ENCODE measurements around the gene ITPR1. TPM values are rescaled to one million over a fixed set of nuclear protein-coding genes. Genes with fewer than 3 reads are reported as not detected.
A peak's percentile ranks its signal among the peaks of the same experiment; 100 is the strongest.

ITPR1 gene
- total RNA-seq, 2 experiments from 2014 or later = 74.3 to 76.2 TPM

GRCh38 chr3:4805662-4806061, 312.5 kb downstream of the ITPR1 start:
- ATAC-seq (ENCODE audit: low read depth) (no peak), DNase-seq (no peak)
- POLR2A ChIA-PET = no interaction called here
- Mint-ChIP-seq H3K27ac (no peak overlapping the region), H3K4me1 (peaks cover 26% of the 10 kb centered on the region), H3K36me3 (peaks cover 82% of the 10 kb centered on the region), H3K4me3 (no peak overlapping the region), H3K27me3 (no peaks in the 10 kb centered on the region), H3K9me3 (peaks cover 7% of the 10 kb centered on the region)

DNA sequence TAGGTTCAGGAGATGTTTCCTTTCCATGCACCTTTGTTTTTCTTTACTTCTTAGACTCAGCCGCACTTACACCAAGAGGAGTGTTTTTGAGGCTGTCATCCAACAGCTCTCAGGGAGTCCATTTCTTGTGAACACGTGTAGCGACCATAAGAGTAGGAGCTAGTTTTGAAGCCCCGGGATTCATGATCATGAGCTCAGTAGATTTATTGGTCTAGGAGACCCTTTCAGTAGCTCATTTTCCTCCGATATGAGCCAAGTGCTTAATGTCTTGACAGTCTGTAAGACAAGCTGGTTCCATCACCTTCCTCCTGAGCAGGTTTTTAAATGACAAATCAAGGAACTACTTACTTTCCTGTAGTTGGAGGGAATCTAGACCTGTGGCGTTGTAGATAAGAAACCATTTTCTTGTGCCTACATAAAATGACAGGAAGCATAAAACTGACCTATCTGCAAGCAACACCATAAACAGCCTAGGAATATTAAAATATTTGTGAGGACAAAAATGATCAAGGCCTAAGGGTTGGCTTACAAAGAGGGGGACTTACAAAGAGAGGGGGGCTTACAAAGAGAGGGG, 313.5 kb downstream of the ITPR1 start:
- H3K4me1 Mint-ChIP-seq = peaks cover 25% of the 10 kb centered on the region
- ATAC-seq (ENCODE audit: low read depth) (no peak), DNase-seq (no peak)
- H3K9me3 Mint-ChIP-seq = peaks cover 7% of the 10 kb centered on the region
- H3K27me3 Mint-ChIP-seq = no peaks in the 10 kb centered on the region
- no peak overlapping the region for H3K4me3 Mint-ChIP-seq
- POLR2A ChIA-PET = interaction anchor here (1.4 kb wide), 1 partner anchor 15 kb away, joined by 3 read pairs; no protein-coding TSS in a partner anchor
- H3K27ac Mint-ChIP-seq = no peak overlapping the region
- peaks cover 83% of the 10 kb centered on the region for H3K36me3 Mint-ChIP-seq

DNA sequence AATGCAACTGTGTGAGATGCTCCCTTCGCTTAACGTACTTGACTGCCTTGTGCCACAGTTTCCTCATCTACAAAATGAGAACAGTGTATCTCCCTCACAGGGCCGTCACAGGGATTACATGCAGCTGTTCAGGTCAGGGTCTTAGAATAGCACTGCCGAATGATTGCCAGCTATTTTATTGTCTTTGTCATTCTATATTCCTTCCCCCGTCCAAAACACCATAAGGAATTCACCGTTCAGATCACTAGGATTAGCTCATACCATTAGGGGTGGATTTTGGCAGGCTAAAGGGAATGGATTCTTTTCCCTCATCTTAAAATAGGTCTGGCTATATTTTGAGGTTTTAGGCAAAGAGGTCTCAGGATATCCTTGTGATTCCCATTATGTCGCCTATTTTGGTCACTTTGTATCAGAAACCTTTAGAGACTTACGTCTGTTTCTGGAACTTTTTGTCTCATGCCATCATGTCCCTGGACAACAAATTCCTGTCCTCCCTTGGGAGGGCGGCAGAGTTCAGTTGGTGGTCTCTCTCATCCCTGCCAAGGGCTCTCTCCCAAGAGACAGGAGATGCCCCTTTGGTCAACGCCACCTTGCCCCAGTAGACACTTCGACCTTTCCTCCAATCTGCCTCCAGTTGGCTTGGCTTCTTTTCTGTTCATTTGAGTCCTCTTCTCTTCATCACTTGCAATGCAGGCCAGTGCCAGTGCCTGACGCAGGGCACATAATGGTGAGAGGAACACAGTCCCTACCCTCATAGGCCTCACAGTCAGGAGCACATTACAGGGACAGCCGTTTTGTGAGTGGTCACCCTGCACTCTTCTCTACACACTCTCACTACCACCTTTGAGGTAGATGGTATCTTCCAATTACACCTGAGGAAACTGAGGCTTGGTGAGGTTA, 314.5 kb downstream of the ITPR1 start:
- POLR2A ChIA-PET = interaction anchor here (1.4 kb wide), 1 partner anchor 14 kb away, joined by 3 read pairs; no protein-coding TSS in a partner anchor
- no peaks in the 10 kb centered on the region for H3K27me3 Mint-ChIP-seq
- no peak for DNase-seq
- H3K4me3 Mint-ChIP-seq = no peak overlapping the region
- H3K9me3 Mint-ChIP-seq = peaks cover 3% of the 10 kb centered on the region
- ATAC-seq (ENCODE audit: low read depth) = no peak
- peaks cover 22% of the 10 kb centered on the region for H3K4me1 Mint-ChIP-seq
- peaks cover 79% of the 10 kb centered on the region for H3K36me3 Mint-ChIP-seq
- peak overlapping the region; percentile 5 for H3K27ac Mint-ChIP-seq

DNA sequence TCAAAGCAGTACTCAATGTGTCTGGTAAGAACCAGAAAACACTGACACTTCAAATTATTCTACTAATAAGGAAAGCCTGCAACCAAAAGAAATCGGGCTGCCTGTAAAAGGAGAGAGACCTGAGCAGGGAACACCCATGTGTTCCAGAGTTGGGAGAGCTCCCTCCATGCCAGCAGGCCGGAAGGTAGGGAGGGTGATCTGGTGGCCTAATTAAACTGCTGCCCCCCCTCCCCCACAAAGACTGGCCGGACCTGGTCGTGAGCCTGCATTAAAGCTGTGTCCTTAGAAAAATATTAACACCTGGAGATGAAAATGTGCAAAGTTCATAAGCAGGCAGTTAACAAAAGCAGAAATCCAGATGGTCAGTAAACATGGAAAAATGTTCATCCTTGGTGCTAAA, 315.5 kb downstream of the ITPR1 start:
- POLR2A ChIA-PET = no interaction called here
- DNase-seq (no peak), ATAC-seq (ENCODE audit: low read depth) (no peak)
- H3K36me3 Mint-ChIP-seq = peaks cover 79% of the 10 kb centered on the region
- peaks cover 21% of the 10 kb centered on the region for H3K4me1 Mint-ChIP-seq
- H3K9me3 Mint-ChIP-seq = peaks cover 1% of the 10 kb centered on the region
- no peak overlapping the region for H3K27ac Mint-ChIP-seq
- H3K4me3 Mint-ChIP-seq = no peak overlapping the region
- H3K27me3 Mint-ChIP-seq = no peaks in the 10 kb centered on the region

DNA sequence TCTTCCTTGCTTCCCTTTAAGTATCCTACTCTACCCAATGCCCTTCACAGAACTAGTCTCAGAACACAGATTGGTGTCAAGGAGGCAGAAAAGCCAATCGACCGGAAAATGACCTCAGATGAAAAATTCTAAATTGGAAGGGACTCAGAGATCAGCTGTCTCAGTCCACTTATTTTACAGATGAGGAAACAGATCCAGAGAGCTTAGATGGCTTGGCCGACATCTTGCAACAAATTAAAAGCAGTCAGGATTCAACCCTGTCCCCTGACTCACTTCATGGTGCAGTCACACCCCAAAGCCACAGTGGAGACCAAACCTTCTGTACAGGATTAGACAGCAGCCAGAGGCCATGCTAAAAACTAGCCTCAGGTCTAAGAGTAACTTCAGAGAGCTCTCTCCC, 316.8 kb downstream of the ITPR1 start:
- Mint-ChIP-seq H3K9me3 (peaks cover 1% of the 10 kb centered on the region), H3K27me3 (no peaks in the 10 kb centered on the region), H3K36me3 (peaks cover 81% of the 10 kb centered on the region), H3K4me3 (no peak overlapping the region), H3K27ac (no peak overlapping the region), H3K4me1 (peaks cover 12% of the 10 kb centered on the region)
- DNase-seq (no peak), ATAC-seq (ENCODE audit: low read depth) (no peak)
- POLR2A ChIA-PET = no interaction called here

- POLR2A ChIA-PET = interaction anchor here (0.7 kb wide), 1 partner anchor 165 kb away, joined by 3 read pairs; no protein-coding TSS in a partner anchor
These were observed 319.4 kb downstream of the ITPR1 start for GRCh38 chr3:4812591-4812990.

DNA sequence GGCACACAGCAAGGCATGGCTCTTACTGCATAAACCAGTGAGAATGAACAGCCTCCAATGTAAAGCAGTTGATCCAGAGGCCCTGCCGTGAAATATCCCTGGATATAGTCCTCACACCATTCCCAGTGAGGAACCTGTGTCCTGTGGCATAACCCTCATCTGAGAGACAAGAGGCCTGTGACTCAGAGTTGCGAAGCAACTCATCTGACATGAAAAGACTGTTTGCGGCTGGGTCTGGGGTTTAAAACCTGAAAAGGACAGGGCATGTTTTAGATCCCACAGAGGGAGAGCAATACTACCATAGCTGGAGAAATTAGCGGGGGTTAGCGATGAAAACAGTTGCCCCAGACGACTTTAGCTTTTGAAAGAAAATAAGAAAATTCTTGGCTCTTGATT, 320.8 kb downstream of the ITPR1 start:
- peaks cover 17% of the 10 kb centered on the region for H3K9me3 Mint-ChIP-seq
- no peak for ATAC-seq (ENCODE audit: low read depth)
- no peaks in the 10 kb centered on the region for H3K27me3 Mint-ChIP-seq
- H3K4me1 Mint-ChIP-seq = peaks cover 9% of the 10 kb centered on the region
- H3K27ac Mint-ChIP-seq = peak overlapping the region; percentile 18
- POLR2A ChIA-PET = no interaction called here
- H3K36me3 Mint-ChIP-seq = peaks cover 87% of the 10 kb centered on the region
- no peak overlapping the region for H3K4me3 Mint-ChIP-seq
- no peak for DNase-seq

More at GRCh38 chr3:4812591-4812990, 319.4 kb downstream of the ITPR1 start:
- H3K36me3 Mint-ChIP-seq = peaks cover 84% of the 10 kb centered on the region
- peaks cover 11% of the 10 kb centered on the region for H3K4me1 Mint-ChIP-seq
- H3K9me3 Mint-ChIP-seq = peaks cover 12% of the 10 kb centered on the region
- no peak overlapping the region for H3K27ac Mint-ChIP-seq
- H3K4me3 Mint-ChIP-seq = no peak overlapping the region
- ATAC-seq (ENCODE audit: low read depth) (no peak), DNase-seq (no peak)
- no peaks in the 10 kb centered on the region for H3K27me3 Mint-ChIP-seq

- ATAC-seq (ENCODE audit: low read depth) (no peak), DNase-seq (no peak)
- peaks cover 91% of the 10 kb centered on the region for H3K36me3 Mint-ChIP-seq
- H3K27me3 Mint-ChIP-seq = no peaks in the 10 kb centered on the region
- H3K27ac Mint-ChIP-seq = no peak overlapping the region
- H3K4me1 Mint-ChIP-seq = peaks cover 9% of the 10 kb centered on the region
- no peak overlapping the region for H3K4me3 Mint-ChIP-seq
- H3K9me3 Mint-ChIP-seq = peaks cover 17% of the 10 kb centered on the region
- POLR2A ChIA-PET = no interaction called here
These were observed 321.3 kb downstream of the ITPR1 start for GRCh38 chr3:4814305-4814903.

- POLR2A ChIA-PET = no interaction called here
- H3K27ac Mint-ChIP-seq = no peak overlapping the region
- ATAC-seq (ENCODE audit: low read depth) (no peak), DNase-seq (no peak)
- H3K4me3 Mint-ChIP-seq = no peak overlapping the region
- peaks cover 17% of the 10 kb centered on the region for H3K9me3 Mint-ChIP-seq
- H3K4me1 Mint-ChIP-seq = peaks cover 10% of the 10 kb centered on the region
- H3K36me3 Mint-ChIP-seq = peaks cover 90% of the 10 kb centered on the region
- H3K27me3 Mint-ChIP-seq = no peaks in the 10 kb centered on the region
These were observed 321.9 kb downstream of the ITPR1 start for GRCh38 chr3:4814904-4815574.

- Mint-ChIP-seq H3K27ac (no peak overlapping the region), H3K36me3 (peaks cover 87% of the 10 kb centered on the region), H3K9me3 (peaks cover 17% of the 10 kb centered on the region), H3K27me3 (no peaks in the 10 kb centered on the region), H3K4me3 (no peak overlapping the region), H3K4me1 (peaks cover 15% of the 10 kb centered on the region)
- no peak for ATAC-seq (ENCODE audit: low read depth)
- no peak for DNase-seq
- POLR2A ChIA-PET = no interaction called here
These were observed 323.2 kb downstream of the ITPR1 start for GRCh38 chr3:4816306-4816705.

DNA sequence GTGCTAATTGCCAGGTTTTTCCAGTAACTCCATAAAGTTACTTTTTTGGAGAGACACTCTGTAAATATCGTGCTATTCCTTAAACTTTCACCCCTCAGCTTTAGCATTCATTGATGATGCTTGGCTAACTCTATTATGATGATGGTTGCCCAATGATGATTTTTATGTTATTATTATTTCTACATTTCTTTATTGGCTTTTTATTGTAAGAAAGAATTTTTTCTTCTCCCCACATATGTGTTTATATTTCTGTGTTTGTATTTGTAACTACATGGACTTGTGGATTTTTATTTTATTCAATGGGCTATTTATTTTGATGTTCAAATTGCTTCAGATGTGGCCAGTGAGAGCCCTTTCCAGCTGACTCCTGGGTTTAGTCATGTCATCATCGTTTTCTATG, 323.6 kb downstream of the ITPR1 start:
- peaks cover 19% of the 10 kb centered on the region for H3K4me1 Mint-ChIP-seq
- H3K4me3 Mint-ChIP-seq = no peak overlapping the region
- peaks cover 17% of the 10 kb centered on the region for H3K9me3 Mint-ChIP-seq
- H3K27me3 Mint-ChIP-seq = no peaks in the 10 kb centered on the region
- POLR2A ChIA-PET = no interaction called here
- H3K27ac Mint-ChIP-seq = no peak overlapping the region
- DNase-seq (no peak), ATAC-seq (ENCODE audit: low read depth) (no peak)
- H3K36me3 Mint-ChIP-seq = peaks cover 87% of the 10 kb centered on the region

- POLR2A ChIA-PET = no interaction called here
- Mint-ChIP-seq H3K27me3 (no peaks in the 10 kb centered on the region), H3K4me3 (no peak overlapping the region), H3K27ac (no peak overlapping the region), H3K4me1 (peaks cover 23% of the 10 kb centered on the region), H3K36me3 (peaks cover 87% of the 10 kb centered on the region), H3K9me3 (peaks cover 17% of the 10 kb centered on the region)
- DNase-seq (no peak), ATAC-seq (ENCODE audit: low read depth) (no peak)
These were observed 324.0 kb downstream of the ITPR1 start for GRCh38 chr3:4817128-4817527.

DNA sequence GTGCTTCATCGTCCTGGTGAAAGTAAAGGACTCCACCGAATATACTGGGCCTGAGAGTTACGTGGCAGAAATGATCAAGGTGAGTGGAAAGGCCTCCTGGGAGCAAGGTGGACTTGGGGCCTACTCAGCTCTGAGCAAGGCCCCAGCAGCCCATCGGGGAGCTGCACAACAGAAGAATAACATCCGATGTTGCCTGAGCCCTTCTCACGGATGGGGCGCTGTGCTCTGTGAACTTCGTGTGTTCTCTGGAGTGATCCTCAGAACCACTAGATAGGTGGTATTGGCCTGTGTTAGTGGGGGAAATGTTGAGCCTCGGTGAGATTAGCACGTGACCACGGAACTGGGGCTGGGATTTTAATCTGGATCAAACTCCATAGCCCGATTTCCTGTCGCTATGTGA, 325.0 kb downstream of the ITPR1 start:
- H3K9me3 Mint-ChIP-seq = peaks cover 17% of the 10 kb centered on the region
- H3K27ac Mint-ChIP-seq = peak overlapping the region; percentile 17
- no peaks in the 10 kb centered on the region for H3K27me3 Mint-ChIP-seq
- peaks cover 33% of the 10 kb centered on the region for H3K4me1 Mint-ChIP-seq
- DNase-seq = no peak
- no peak for ATAC-seq (ENCODE audit: low read depth)
- H3K4me3 Mint-ChIP-seq = no peak overlapping the region
- peaks cover 87% of the 10 kb centered on the region for H3K36me3 Mint-ChIP-seq
- POLR2A ChIA-PET = no interaction called here

All from activated naive CD8-positive, alpha-beta T cell treated with anti-CD3 and anti-CD28 coated beads, Interleukin-2, amount 10 ng/mL, durations not matched to agents 7 days and 5 days (primary cell).